ENCODE measurements around the gene SMAD7. TPM values are rescaled to one million over a fixed set of nuclear protein-coding genes. Genes with fewer than 3 reads are reported as not detected.
A peak's percentile ranks its signal among the peaks of the same experiment; 100 is the strongest.

Gene SMAD7
- total RNA-seq, 4 donors from 2014 or later: 22.5 to 54.9 (median 40.0) TPM

- WGBS: 30% methylated on average over 10 of the region's 10 CpGs
- no peak for DNase-seq (ENCODE audit: extremely low spot score)
- Histone ChIP-seq H3K4me1 (peaks cover 48 to 66% (median 63%) of the 10 kb centered on the region in 4 donors), H3K36me3 (peaks cover 0 to 10% (median 2%) of the 10 kb centered on the region in 4 donors), H3K4me3 (peak overlapping the region; percentile 83 to 97 (median 95)), H3K27ac (replicated peaks in 1 of 4) (peak overlapping the region; percentile 90 to 99 (median 98)), H3K27me3 (no peaks in the 10 kb centered on the region), H3K9me3 (no peaks in the 10 kb centered on the region)
- TF ChIP-seq CTCF (IDR thresholded peaks at IDR 0.05): no peak
- no peak for TF ChIP-seq POLR2AphosphoS5 (IDR thresholded peaks at IDR 0.05)
- TF ChIP-seq EP300 (IDR thresholded peaks at IDR 0.05): no peak
- no peak for TF ChIP-seq POLR2A (IDR thresholded peaks at IDR 0.05; ENCODE audit: low read depth)
- intact Hi-C loops (cut with DNase I): loop anchor here (5.0 to 10.0 kb wide), 4 partner anchors 95 to 402 kb away; no protein-coding TSS in a partner anchor
These were observed 3.7 kb downstream of the SMAD7 start for GRCh38 chr18:48947092-48947491.

GRCh38 chr18:48946329-48946835, 4.4 kb downstream of the SMAD7 start:
- no peak for DNase-seq (ENCODE audit: extremely low spot score)
- peaks cover 0 to 18% (median 7%) of the 10 kb centered on the region in 4 donors for H3K36me3 ChIP-seq
- H3K4me1 ChIP-seq: peaks cover 55 to 73% (median 70%) of the 10 kb centered on the region in 4 donors
- TF ChIP-seq EP300 (IDR thresholded peaks at IDR 0.05): no peak
- no peak for TF ChIP-seq CTCF (IDR thresholded peaks at IDR 0.05)
- TF ChIP-seq POLR2AphosphoS5 (IDR thresholded peaks at IDR 0.05): no peak
- TF ChIP-seq POLR2A (IDR thresholded peaks at IDR 0.05; ENCODE audit: low read depth): no peak
- peak overlapping the region; percentile 90 to 99 (median 98) for H3K27ac ChIP-seq (replicated peaks in 1 of 4)
- intact Hi-C loops (cut with DNase I): loop anchor here (5.0 to 10.0 kb wide), 4 partner anchors 96 to 402 kb away; no protein-coding TSS in a partner anchor
- H3K27me3 ChIP-seq: no peaks in the 10 kb centered on the region
- peak overlapping the region; percentile 83 to 97 (median 95) for H3K4me3 ChIP-seq
- no peaks in the 10 kb centered on the region for H3K9me3 ChIP-seq
- WGBS: 42% methylated on average over 8 of the region's 8 CpGs

GRCh38 chr18:48945953-48946217, 4.9 kb downstream of the SMAD7 start:
- intact Hi-C loops (cut with DNase I): loop anchor here (5.0 to 10.0 kb wide), 4 partner anchors 96 to 401 kb away; no protein-coding TSS in a partner anchor
- no peak for DNase-seq (ENCODE audit: extremely low spot score)
- no peaks in the 10 kb centered on the region for H3K9me3 ChIP-seq
- H3K27me3 ChIP-seq: no peaks in the 10 kb centered on the region
- H3K27ac ChIP-seq (replicated peaks in 1 of 4): peak overlapping the region; percentile 90 to 99 (median 98)
- H3K4me3 ChIP-seq: peak overlapping the region; percentile 83 to 97 (median 95)
- H3K4me1 ChIP-seq: peaks cover 60 to 78% (median 75%) of the 10 kb centered on the region in 4 donors
- H3K36me3 ChIP-seq: peaks cover 0 to 22% (median 7%) of the 10 kb centered on the region in 4 donors
- TF ChIP-seq CTCF (IDR thresholded peaks at IDR 0.05) (no peak), EP300 (IDR thresholded peaks at IDR 0.05) (no peak), POLR2A (IDR thresholded peaks at IDR 0.05; ENCODE audit: low read depth) (no peak), POLR2AphosphoS5 (IDR thresholded peaks at IDR 0.05) (no peak)

GRCh38 chr18:48944634-48945033, 6.1 kb downstream of the SMAD7 start:
- Histone ChIP-seq H3K27me3 (no peaks in the 10 kb centered on the region), H3K4me1 (peaks cover 72 to 90% (median 87%) of the 10 kb centered on the region in 4 donors), H3K36me3 (peaks cover 0 to 24% (median 7%) of the 10 kb centered on the region in 4 donors), H3K27ac (replicated peaks in 1 of 4) (peak overlapping the region; percentile 90 to 99 (median 98)), H3K9me3 (no peaks in the 10 kb centered on the region), H3K4me3 (peak overlapping the region in 3 of 4 donors; percentile 9 to 95 (median 11))
- 75% methylated on average over 6 of the region's 7 CpGs for WGBS
- TF ChIP-seq POLR2AphosphoS5 (IDR thresholded peaks at IDR 0.05) (no peak), CTCF (IDR thresholded peaks at IDR 0.05) (no peak), EP300 (IDR thresholded peaks at IDR 0.05) (no peak), POLR2A (IDR thresholded peaks at IDR 0.05; ENCODE audit: low read depth) (no peak)
- DNase-seq (ENCODE audit: extremely low spot score): no peak
- intact Hi-C loops (cut with DNase I): loop anchor here (5.0 to 10.0 kb wide), 4 partner anchors 98 to 400 kb away; no protein-coding TSS in a partner anchor

Measured in esophagus muscularis mucosa (tissue), 4 donors.